ENCODE measurements around the gene KIAA1755.

Gene KIAA1755

GRCh38 chr20:38238829-38239228 lies 21.7 kb downstream of the KIAA1755 start:
- no peak for DNase-seq

- no peak for DNase-seq
These were observed 23.2 kb downstream of the KIAA1755 start for GRCh38 chr20:38237381-38237780.

- no peak for DNase-seq
These were observed 28.9 kb downstream of the KIAA1755 start for GRCh38 chr20:38231531-38232121.

GRCh38 chr20:38230957-38231526 lies 29.5 kb downstream of the KIAA1755 start:
- no peak for DNase-seq

DNA sequence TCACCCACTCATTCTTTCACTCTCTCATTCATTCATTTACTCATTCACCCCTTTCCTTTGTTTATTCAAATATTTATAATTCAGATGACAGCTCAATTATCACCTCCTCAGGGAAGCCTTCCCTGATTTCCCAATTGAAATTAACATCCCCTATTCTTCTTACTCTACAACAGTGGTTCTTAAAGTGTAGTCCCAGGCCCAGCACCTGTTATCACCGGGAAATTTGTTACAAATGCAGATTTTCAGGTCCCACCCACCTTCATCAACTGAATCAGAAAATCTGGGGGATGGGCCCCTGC lies 30.3 kb downstream of the KIAA1755 start:
- no peak for DNase-seq

- no peak for DNase-seq
These were observed 30.9 kb downstream of the KIAA1755 start for GRCh38 chr20:38229376-38230252.

GRCh38 chr20:38228436-38228835 lies 32.1 kb downstream of the KIAA1755 start:
- DNase-seq: no peak

DNA sequence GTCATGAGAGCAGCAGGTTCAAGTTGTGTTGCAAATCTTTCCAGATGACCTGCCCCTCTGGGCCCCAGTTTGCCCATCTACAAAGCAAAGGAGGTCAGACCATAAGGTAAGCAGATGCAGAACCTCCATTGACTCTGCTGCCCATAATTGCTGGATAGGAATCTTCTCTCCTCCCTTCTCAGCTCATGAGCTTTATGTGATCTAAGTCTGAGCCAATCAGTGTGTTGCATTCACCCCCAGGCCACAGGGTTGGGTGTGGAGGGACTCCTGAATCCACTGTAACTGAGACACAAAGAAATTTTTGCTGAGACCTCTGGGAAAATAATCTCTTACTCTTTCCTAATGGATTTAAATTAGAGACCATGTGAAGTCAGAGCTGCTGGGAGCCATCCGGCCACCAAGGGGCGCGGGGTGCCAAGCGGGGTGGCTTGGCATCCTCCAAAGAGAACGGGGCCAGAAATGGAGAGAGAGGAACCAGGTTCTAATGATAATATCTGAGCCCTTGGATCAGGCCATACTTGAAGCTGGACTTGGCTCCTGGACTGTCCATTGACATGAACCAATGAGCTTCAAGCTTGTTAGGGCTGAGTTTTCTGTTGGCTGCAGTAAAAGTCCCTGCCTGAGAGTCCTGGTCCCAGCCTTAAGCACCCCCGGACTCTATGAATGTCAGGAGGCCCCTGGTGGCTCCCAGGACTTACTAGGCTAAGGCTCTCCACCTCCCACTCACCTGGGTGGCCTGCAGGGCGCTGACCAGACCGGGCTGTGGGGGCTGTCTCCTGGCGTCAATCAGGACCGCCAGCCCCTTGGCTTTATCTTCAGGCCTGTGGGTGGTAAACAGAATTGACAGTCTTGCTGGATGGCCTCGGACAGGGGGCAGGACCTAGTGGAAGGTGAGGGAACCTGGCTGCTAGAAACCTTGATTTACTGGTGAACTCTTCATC lies 32.8 kb downstream of the KIAA1755 start:
- no peak for DNase-seq

DNA sequence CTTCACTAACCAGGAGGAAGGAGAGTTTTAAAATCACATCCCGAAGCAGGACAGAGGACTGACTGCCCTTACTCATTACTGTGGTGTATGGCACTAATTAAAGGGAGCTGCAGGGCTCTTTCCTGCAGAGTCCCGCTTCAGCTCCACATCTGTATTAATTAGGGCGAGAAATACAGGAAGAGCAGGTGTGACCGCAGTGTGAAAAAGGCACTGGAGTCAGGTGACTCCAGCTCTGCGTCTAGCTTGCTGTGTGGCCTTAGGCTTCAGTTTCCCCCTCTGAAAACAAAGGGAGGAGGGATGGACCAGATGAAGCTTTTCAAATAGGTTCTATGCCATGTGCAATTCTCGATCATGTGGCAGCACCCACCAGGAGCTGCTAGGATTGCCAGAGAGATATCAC lies 34.0 kb downstream of the KIAA1755 start:
- no peak for DNase-seq

DNA sequence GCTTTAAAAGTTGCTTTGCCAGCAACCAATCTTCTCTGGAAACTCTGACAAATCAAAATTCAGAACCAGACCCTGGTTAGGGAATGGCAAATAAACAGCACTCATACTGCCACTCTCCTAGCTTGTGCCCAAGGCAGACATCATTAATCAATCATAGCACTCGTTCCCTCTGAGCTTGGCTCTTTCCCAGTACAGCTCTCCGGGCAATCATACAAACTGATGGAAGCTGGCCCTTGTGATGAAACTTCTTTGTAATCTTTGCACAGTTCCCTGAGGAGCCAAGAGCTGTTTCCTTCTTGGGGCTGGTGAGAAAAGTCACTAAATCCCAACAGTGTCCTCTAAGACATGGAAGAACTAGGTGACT lies 34.7 kb downstream of the KIAA1755 start:
- no peak for DNase-seq

- no peak for DNase-seq
These were observed 35.2 kb downstream of the KIAA1755 start for GRCh38 chr20:38225240-38225899.

GRCh38 chr20:38224531-38224930 lies 36.0 kb downstream of the KIAA1755 start:
- DNase-seq: no peak

DNA sequence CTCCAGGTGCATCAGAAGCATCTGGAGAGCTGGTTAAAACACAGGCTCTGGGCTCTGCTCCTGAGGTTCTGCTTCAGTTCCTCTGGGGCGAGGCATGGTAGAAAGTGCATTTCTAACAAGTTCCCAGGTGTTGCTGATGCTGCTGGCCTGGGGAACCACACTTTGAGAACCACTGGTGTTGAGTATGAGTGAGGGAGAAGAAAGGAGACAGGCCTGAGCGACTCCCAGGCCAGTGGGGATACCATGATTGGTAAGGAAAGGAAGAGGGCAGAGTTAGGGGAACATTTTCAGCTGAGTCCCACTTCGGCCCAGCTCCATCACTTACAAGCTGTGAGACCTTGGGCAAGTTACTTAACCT lies 36.8 kb downstream of the KIAA1755 start:
- no peak for DNase-seq

GRCh38 chr20:38222923-38223742 lies 37.4 kb downstream of the KIAA1755 start:
- no peak for DNase-seq

- no peak for DNase-seq
These were observed 38.2 kb downstream of the KIAA1755 start for GRCh38 chr20:38222231-38222922.

DNA sequence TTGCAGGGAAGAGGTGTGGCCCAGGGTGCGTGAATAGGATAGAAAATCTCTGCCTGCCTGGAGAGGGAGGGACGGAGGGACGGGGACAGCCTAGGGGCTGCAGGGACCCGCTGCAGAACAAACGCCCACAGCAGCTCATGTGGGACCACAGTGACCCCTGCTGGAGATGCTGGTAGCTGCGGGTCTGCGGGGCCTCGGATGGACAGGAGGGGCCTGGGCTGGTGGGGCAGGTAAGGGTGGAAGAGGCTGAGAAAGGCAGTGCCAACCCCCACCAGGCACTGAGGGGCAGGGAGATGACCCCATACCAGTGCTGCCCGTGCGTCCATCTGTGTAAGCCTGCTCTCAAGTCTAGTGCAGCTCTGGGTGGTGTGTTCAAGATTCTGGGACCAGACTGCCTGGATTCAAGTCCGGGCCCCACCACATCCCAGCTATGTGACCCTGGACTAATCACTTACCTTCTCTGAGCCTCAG lies 39.4 kb downstream of the KIAA1755 start:
- peak; percentile 54 for DNase-seq

GRCh38 chr20:38220587-38221118 lies 39.9 kb downstream of the KIAA1755 start:
- no peak for DNase-seq

- no peak for DNase-seq
These were observed 41.3 kb downstream of the KIAA1755 start for GRCh38 chr20:38219006-38219950.

DNA sequence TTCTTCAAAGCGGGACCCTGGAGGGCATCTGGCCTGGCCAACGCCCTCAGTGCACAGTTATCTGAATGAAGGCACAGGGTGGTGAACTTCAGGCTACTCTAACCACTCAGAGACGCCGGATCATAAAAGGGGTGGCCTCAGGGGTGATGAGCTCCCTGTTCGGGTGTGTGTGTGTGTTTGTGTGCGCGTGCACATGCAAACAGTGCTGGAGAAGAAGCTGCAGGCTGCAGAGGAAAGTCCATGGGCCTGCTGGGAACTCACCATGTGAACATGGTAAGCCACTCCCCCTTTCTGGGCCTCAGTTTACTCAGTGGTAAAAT lies 42.0 kb downstream of the KIAA1755 start:
- no peak for DNase-seq
